Upper lobe of left lung (tissue), 6 donors: Measurements from ENCODE around the gene DIO1. TPM values are rescaled to one million over a fixed set of nuclear protein-coding genes. Genes with fewer than 3 reads are reported as not detected.
A peak's percentile ranks its signal among the peaks of the same experiment; 100 is the strongest.

Experiments
- ATAC-seq, 2 donors: fragments of 200-7000 bp; cut with Tn5 transposase; one replicate each; pipeline ENCODE4 v1.9.1; 2022; ENCODE audit warnings: mild to moderate bottlenecking in 2 of 2, moderate library complexity in 2 of 2; ENCODE audit not compliant: low FRiP score in 2 of 2
- DNase-seq, 2 donors: peaks; one replicate each; pipeline ENCODE4 v3.0.0-alpha.2; 2019 to 2020
- H3K27ac ChIP-seq, 4 donors: fragments of 200-600 bp; sonication (generic); one replicate each; pipeline ENCODE4 v1.5.1; 2016 to 2019
- H3K27me3 ChIP-seq, 4 donors: fragments of 200-600 bp; sonication (generic); one replicate each; pipeline ENCODE4 v1.5.1; 2017 to 2019
- H3K36me3 ChIP-seq, 4 donors: fragments of 200-600 bp; sonication (generic); one replicate each; pipeline ENCODE4 v1.5.1; 2016 to 2019
- H3K4me1 ChIP-seq, 4 donors: fragments of 200-600 bp; sonication (generic); one replicate each; pipeline ENCODE4 v1.5.1; 2018 to 2019
- H3K4me3 ChIP-seq, 4 donors: fragments of 200-600 bp; sonication (generic); one replicate each; pipeline ENCODE4 v1.5.1; 2017 to 2019; ENCODE audit warnings: mild to moderate bottlenecking in 2 of 4, moderate library complexity in 1 of 4
- H3K9me3 ChIP-seq, 4 donors: fragments of 200-600 bp; sonication (generic); one replicate each; pipeline ENCODE4 v1.5.1; 2018 to 2019
- EP300 ChIP-seq, 4 donors: sonication (generic); formaldehyde crosslinking; IDR thresholded peaks; one replicate each; pipeline ENCODE4 v1.5.1; 2017; ENCODE audit warnings: antibody characterized with exemption in 4 of 4, control low read depth in 2 of 4
- POLR2A ChIP-seq, 4 donors: fragments of 450-650 bp; IDR thresholded peaks; one replicate each; pipeline ENCODE4 v1.5.1; 2016 to 2017; ENCODE audit warnings: antibody characterized with exemption in 4 of 4, mild to moderate bottlenecking in 2 of 4
- POLR2AphosphoS5 ChIP-seq, 2 donors: sonication (generic); formaldehyde crosslinking; IDR thresholded peaks; one replicate each; pipeline ENCODE4 v1.5.1; 2017; ENCODE audit warnings: antibody characterized with exemption in 2 of 2
- WGBS, 2 donors: methylation state at CpG; one replicate each; pipeline ENCODE4 v1.1.5; 2017 to 2018; 5-methylcytosine and 5-hydroxymethylcytosine counted together
- total RNA-seq, 6 donors: library from RNA; depleted of rRNA in 4 of 6; stranded (reverse); fragments of >200 nt in 4 of 6; gene quantifications; one replicate each; pipeline versions ENCODE4 v1.1.0 to v1.2.1, GENCODE V29; 2016 to 2021
- TF ChIP-seq, protein P1 (sequence below), 6 experiments: fragments of 450-650 bp in 4 of 6; fragments of 200-600 bp in 2 of 6; sonication (generic) in 2 of 6; IDR thresholded peaks; one replicate each; pipeline ENCODE4 v1.5.1; 2016 to 2019; ENCODE audit warnings: antibody characterized with exemption in 6 of 6
- donor health status: DM: no; HTN: no; CAD: no; lungs with moderate emphysema.
- donor health status: DM: no; HTN: yes; CAD: no; lungs with severe emphysema.

DIO1 gene
- total RNA-seq, 6 donors from 2014 or later: 0.20 TPM; not detected in 5

GRCh38 chr1:53892911-53893310, 1.1 kb upstream of the DIO1 start:
- Histone ChIP-seq H3K4me3 (no peak overlapping the region), H3K36me3 (no peaks in the 10 kb centered on the region), H3K27ac (peak overlapping the region in 2 of 4 donors; percentile 40 to 57), H3K9me3 (no peaks in the 10 kb centered on the region), H3K4me1 (peaks cover 13 to 25% (median 17%) of the 10 kb centered on the region in 4 donors), H3K27me3 (no peaks in the 10 kb centered on the region)
- DNase-seq (peak in 1 of 2 donors; percentile 41), ATAC-seq (peak; percentile 24 to 35)
- 16 to 48% methylated on average over 5 of the region's 5 CpGs for WGBS, 2 donors
- TF ChIP-seq POLR2AphosphoS5 (IDR thresholded peaks at IDR 0.05) (no peak), POLR2A (IDR thresholded peaks at IDR 0.05) (no peak), EP300 (IDR thresholded peaks at IDR 0.05) (no peak)
- TF ChIP-seq, protein P1, sequence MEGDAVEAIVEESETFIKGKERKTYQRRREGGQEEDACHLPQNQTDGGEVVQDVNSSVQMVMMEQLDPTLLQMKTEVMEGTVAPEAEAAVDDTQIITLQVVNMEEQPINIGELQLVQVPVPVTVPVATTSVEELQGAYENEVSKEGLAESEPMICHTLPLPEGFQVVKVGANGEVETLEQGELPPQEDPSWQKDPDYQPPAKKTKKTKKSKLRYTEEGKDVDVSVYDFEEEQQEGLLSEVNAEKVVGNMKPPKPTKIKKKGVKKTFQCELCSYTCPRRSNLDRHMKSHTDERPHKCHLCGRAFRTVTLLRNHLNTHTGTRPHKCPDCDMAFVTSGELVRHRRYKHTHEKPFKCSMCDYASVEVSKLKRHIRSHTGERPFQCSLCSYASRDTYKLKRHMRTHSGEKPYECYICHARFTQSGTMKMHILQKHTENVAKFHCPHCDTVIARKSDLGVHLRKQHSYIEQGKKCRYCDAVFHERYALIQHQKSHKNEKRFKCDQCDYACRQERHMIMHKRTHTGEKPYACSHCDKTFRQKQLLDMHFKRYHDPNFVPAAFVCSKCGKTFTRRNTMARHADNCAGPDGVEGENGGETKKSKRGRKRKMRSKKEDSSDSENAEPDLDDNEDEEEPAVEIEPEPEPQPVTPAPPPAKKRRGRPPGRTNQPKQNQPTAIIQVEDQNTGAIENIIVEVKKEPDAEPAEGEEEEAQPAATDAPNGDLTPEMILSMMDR (IDR thresholded peaks at IDR 0.05): no peak

GRCh38 chr1:53894644-53895043, 657 bp downstream of the DIO1 start:
- no peak overlapping the region for H3K4me3 ChIP-seq
- ATAC-seq (no peak), DNase-seq (no peak)
- no peaks in the 10 kb centered on the region for H3K9me3 ChIP-seq
- no peaks in the 10 kb centered on the region for H3K27me3 ChIP-seq
- TF ChIP-seq POLR2AphosphoS5 (IDR thresholded peaks at IDR 0.05): no peak
- no peak for TF ChIP-seq POLR2A (IDR thresholded peaks at IDR 0.05)
- TF ChIP-seq, protein P1 (IDR thresholded peaks at IDR 0.05): no peak
- no peak for TF ChIP-seq EP300 (IDR thresholded peaks at IDR 0.05)
- H3K27ac ChIP-seq: no peak overlapping the region
- H3K4me1 ChIP-seq: peaks cover 5 to 20% (median 16%) of the 10 kb centered on the region in 4 donors
- no peaks in the 10 kb centered on the region for H3K36me3 ChIP-seq
- 92 to 94% methylated on average over 5 of the region's 5 CpGs for WGBS, 2 donors

DNA sequence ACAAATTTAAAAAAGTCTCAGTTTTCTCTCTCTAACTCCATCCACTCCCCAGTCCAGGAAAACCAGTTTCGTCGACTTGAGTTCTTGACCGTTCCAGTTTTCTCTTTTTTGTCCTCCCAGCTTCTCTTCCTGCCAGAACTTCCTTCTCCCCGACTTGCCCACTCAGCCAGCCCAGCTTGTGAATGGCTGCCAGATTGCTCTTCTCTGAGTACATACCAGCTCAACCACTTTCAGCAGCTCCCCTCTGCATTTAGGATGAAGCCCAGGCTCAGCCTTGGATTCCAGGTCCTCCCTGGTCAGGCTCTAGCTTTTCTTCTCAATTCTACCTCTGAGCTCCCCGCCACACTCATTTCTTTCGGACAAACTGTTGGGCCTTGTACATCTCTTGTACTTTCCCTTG, 1.4 kb downstream of the DIO1 start:
- no peaks in the 10 kb centered on the region for H3K9me3 ChIP-seq
- no peak overlapping the region for H3K27ac ChIP-seq
- H3K4me1 ChIP-seq: peaks cover 2 to 15% (median 13%) of the 10 kb centered on the region in 4 donors
- no peak overlapping the region for H3K4me3 ChIP-seq
- 51 to 53% methylated on average over 6 of the region's 6 CpGs for WGBS, 2 donors
- no peaks in the 10 kb centered on the region for H3K36me3 ChIP-seq
- TF ChIP-seq, protein P1 (IDR thresholded peaks at IDR 0.05): no peak
- TF ChIP-seq EP300 (IDR thresholded peaks at IDR 0.05) (no peak), POLR2AphosphoS5 (IDR thresholded peaks at IDR 0.05) (no peak), POLR2A (IDR thresholded peaks at IDR 0.05) (no peak)
- no peak for DNase-seq
- no peaks in the 10 kb centered on the region for H3K27me3 ChIP-seq
- peak in 1 of 2 donors; percentile 7 for ATAC-seq

- H3K4me3 ChIP-seq: no peak overlapping the region
- no peaks in the 10 kb centered on the region for H3K27me3 ChIP-seq
- TF ChIP-seq, protein P1 (IDR thresholded peaks at IDR 0.05): no peak
- TF ChIP-seq EP300 (IDR thresholded peaks at IDR 0.05) (no peak), POLR2A (IDR thresholded peaks at IDR 0.05) (no peak)
- no peaks in the 10 kb centered on the region for H3K36me3 ChIP-seq
- peaks cover 0 to 13% (median 11%) of the 10 kb centered on the region in 4 donors for H3K4me1 ChIP-seq
- WGBS, 2 donors: 54 to 69% methylated on average over 2 of the region's 2 CpGs
- no peak for DNase-seq
- peak in 1 of 2 donors; percentile 44 for ATAC-seq
- no peaks in the 10 kb centered on the region for H3K9me3 ChIP-seq
- no peak overlapping the region for H3K27ac ChIP-seq
Measured at GRCh38 chr1:53896635-53897229, 2.7 kb downstream of the DIO1 start.

DNA sequence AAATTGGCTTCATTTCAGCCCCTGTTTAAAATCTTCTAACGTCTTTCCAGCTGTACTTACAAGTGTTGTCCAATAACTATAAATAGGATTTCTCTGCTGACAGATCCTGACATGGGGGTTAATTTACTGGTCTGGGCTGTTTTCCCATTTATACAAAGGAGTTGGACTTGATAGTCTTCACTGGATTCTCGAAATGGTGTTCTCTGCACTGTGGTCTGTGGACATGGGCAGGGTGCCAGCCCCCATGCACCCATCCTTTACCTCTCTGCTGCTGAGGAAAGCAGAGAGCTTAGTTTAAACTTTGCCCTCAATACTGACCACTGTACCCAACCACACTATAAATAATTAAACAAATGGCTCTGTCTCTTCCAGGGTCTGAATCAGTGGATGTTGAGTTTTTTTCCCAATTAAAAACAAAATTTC, 5.2 kb downstream of the DIO1 start:
- no peak for DNase-seq
- TF ChIP-seq EP300 (IDR thresholded peaks at IDR 0.05): no peak
- TF ChIP-seq, protein P1 (IDR thresholded peaks at IDR 0.05): no peak
- no peak for TF ChIP-seq POLR2AphosphoS5 (IDR thresholded peaks at IDR 0.05)
- no peak for TF ChIP-seq POLR2A (IDR thresholded peaks at IDR 0.05)
- no peaks in the 10 kb centered on the region for H3K36me3 ChIP-seq
- H3K27ac ChIP-seq: no peak overlapping the region
- no peak overlapping the region for H3K4me3 ChIP-seq
- H3K27me3 ChIP-seq: no peaks in the 10 kb centered on the region
- no peaks in the 10 kb centered on the region for H3K9me3 ChIP-seq
- WGBS, 2 donors: 4 to 26% methylated on average over 2 of the region's 2 CpGs
- H3K4me1 ChIP-seq: peaks cover 0 to 13% (median 8%) of the 10 kb centered on the region in 4 donors
- ATAC-seq: no peak
